DOHH2 (cell line): ENCODE measurements around the gene CDHR2.

Experiments used
- H3F3A ChIP-seq: fragments of 200-600 bp; sonication (generic), shearing (Covaris generic); 2 replicates; pipeline ENCODE4 v1.6.0; 2016; ENCODE audit warnings: antibody characterized with exemption, mild to moderate bottlenecking; ENCODE audit not compliant: control insufficient read depth, insufficient read depth
- H3K27ac ChIP-seq: fragments of 200-600 bp; sonication (generic); 2 replicates; pipeline ENCODE4 v1.5.1; 2014; ENCODE audit warnings: low read depth, mild to moderate bottlenecking, low read length, moderate library complexity
- H3K27me3 ChIP-seq: fragments of 200-600 bp; sonication (generic); 2 replicates; pipeline ENCODE4 v1.6.1; 2014; ENCODE audit warnings: mild to moderate bottlenecking, low read length, mixed read lengths; ENCODE audit not compliant: control insufficient read depth
- H3K36me3 ChIP-seq: fragments of 200-600 bp; sonication (generic); 2 replicates; pipeline ENCODE4 v1.6.1; 2014; ENCODE audit warnings: mild to moderate bottlenecking, low read length, moderate library complexity, mixed read lengths; ENCODE audit not compliant: control insufficient read depth
- H3K4me1 ChIP-seq: fragments of 200-600 bp; sonication (generic); 2 replicates; pipeline ENCODE4 v1.6.1; 2014; ENCODE audit warnings: mild to moderate bottlenecking, low read length, mixed read lengths; ENCODE audit not compliant: control insufficient read depth
- H3K4me2 ChIP-seq: fragments of 200-600 bp; sonication (generic); 2 replicates; pipeline ENCODE4 v1.6.0; 2014; ENCODE audit warnings: mild to moderate bottlenecking, low read length, moderate library complexity
- H3K4me3 ChIP-seq: fragments of 200-600 bp; sonication (generic); 2 replicates; pipeline ENCODE4 v1.5.1; 2014; ENCODE audit warnings: mild to moderate bottlenecking, low read length, mixed read lengths
- H3K79me2 ChIP-seq: fragments of 200-600 bp; sonication (generic); 2 replicates; pipeline ENCODE4 v1.6.1; 2014; ENCODE audit warnings: mild to moderate bottlenecking, low read length, mixed read lengths; ENCODE audit not compliant: control insufficient read depth
- H3K9me2 ChIP-seq: fragments of 200-600 bp; sonication (generic); replicated peaks from 2 replicates; pipeline ENCODE4 v1.6.1; 2014; ENCODE audit warnings: mild to moderate bottlenecking, low read length, mixed read lengths; ENCODE audit not compliant: control insufficient read depth
- H3K9me3 ChIP-seq: fragments of 200-600 bp; sonication (generic); 2 replicates; pipeline ENCODE4 v1.6.1; 2014; ENCODE audit warnings: antibody characterized with exemption, low read length, mixed read lengths; ENCODE audit not compliant: control insufficient read depth, insufficient read depth
- H4K20me1 ChIP-seq: fragments of 200-600 bp; sonication (generic); 2 replicates; pipeline ENCODE4 v1.6.0; 2014; ENCODE audit warnings: low read depth, mild to moderate bottlenecking, antibody characterized with exemption, low read length, moderate library complexity; ENCODE audit not compliant: control insufficient read depth, insufficient read depth
- CTCF ChIP-seq: fragments of 200-600 bp; sonication (generic); IDR thresholded peaks from one replicate; pipeline ENCODE4 v1.5.1; 2014; ENCODE audit warnings: antibody characterized with exemption, mild to moderate bottlenecking, low read depth, low read length; ENCODE audit not compliant: poor library complexity, severe bottlenecking
- EZH2phosphoT487 ChIP-seq: fragments of 200-600 bp; sonication (generic); IDR thresholded peaks from 2 replicates; pipeline ENCODE4 v1.6.1; 2017; ENCODE audit warnings: borderline replicate concordance, mild to moderate bottlenecking, antibody characterized with exemption, low read length, moderate library complexity, mixed read lengths

CDHR2 gene

GRCh38 chr5:176557846-176558245 lies 8.7 kb downstream of the CDHR2 start:
- H3K27ac ChIP-seq, result no peak overlapping the region

DNA sequence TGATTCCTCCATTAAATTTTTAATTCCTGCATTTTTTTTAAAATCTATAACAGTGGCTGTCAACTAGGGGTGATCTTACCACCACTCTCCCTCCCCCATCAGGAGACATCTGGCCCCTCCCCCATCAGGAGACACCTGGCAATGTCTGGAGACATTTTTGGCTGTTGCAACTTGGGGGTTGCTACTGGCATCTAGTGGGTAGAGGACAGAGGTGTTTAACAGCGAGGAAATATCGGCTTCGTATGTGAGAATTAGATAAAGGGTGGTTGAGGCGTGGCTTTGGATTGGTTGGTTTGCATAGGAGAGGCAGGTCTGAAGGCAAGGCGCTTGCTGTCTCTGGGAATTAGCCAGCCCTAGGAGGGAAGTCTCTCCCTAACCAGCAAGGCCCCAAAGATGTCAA lies 10.5 kb downstream of the CDHR2 start:
- H4K20me1 ChIP-seq, result no peaks in the 10 kb centered on the region
- peaks cover 7% of the 10 kb centered on the region for H3K27me3 ChIP-seq
- no peaks in the 10 kb centered on the region for H3K9me3 ChIP-seq
- no peak overlapping the region for H3K4me3 ChIP-seq
- no peaks in the 10 kb centered on the region for H3K9me2 ChIP-seq
- TF ChIP-seq CTCF (no peak), EZH2phosphoT487 (no peak)
- H3F3A ChIP-seq, result no peaks in the 10 kb centered on the region
- H3K79me2 ChIP-seq, result no peaks in the 10 kb centered on the region
- H3K27ac ChIP-seq, result no peak overlapping the region
- H3K4me2 ChIP-seq, result no peak overlapping the region
- H3K4me1 ChIP-seq, result no peaks in the 10 kb centered on the region
- H3K36me3 ChIP-seq, result no peaks in the 10 kb centered on the region

More at GRCh38 chr5:176557846-176558245, 8.7 kb downstream of the CDHR2 start:
- H3K4me3 ChIP-seq, result no peak overlapping the region
- no peaks in the 10 kb centered on the region for H3F3A ChIP-seq
- no peaks in the 10 kb centered on the region for H4K20me1 ChIP-seq
- no peaks in the 10 kb centered on the region; the same call in 1 of the 2 replicates for H3K4me1 ChIP-seq
- no peaks in the 10 kb centered on the region for H3K9me3 ChIP-seq
- TF ChIP-seq EZH2phosphoT487 (no peak), CTCF (no peak)
- H3K27me3 ChIP-seq, result peaks cover 12% of the 10 kb centered on the region
- no peaks in the 10 kb centered on the region for H3K36me3 ChIP-seq
- no peaks in the 10 kb centered on the region for H3K79me2 ChIP-seq
- no peaks in the 10 kb centered on the region for H3K9me2 ChIP-seq
- H3K4me2 ChIP-seq, result no peak overlapping the region

DNA sequence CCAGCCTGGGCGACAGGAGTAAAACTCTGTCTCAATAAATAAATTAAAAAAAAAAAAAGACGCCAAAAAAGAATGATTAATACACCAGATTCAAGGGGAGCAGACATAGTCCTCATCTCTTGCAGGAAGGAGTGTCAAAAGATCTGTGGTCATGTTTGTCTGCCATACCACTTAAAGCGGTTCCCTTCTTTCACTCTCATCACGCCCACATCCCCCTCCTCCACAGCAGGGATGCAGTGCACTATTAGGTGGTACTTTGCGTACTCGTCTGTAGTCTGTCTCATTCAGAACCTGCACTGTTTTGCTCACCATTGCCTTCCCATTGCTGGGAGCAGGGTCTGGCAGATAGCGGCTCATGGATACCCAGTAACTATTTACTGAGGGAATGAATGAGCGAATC lies 11.2 kb downstream of the CDHR2 start:
- TF ChIP-seq CTCF (no peak), EZH2phosphoT487 (no peak)
- H3K4me1 ChIP-seq, result no peaks in the 10 kb centered on the region
- H3K27me3 ChIP-seq, result peaks cover 7% of the 10 kb centered on the region
- no peaks in the 10 kb centered on the region for H3K9me3 ChIP-seq
- H3K79me2 ChIP-seq, result no peaks in the 10 kb centered on the region
- H3F3A ChIP-seq, result no peaks in the 10 kb centered on the region
- H3K4me2 ChIP-seq, result no peak overlapping the region
- no peaks in the 10 kb centered on the region for H4K20me1 ChIP-seq
- H3K36me3 ChIP-seq, result no peaks in the 10 kb centered on the region
- H3K4me3 ChIP-seq, result no peak overlapping the region
- no peaks in the 10 kb centered on the region for H3K9me2 ChIP-seq
- no peak overlapping the region for H3K27ac ChIP-seq

GRCh38 chr5:176561259-176561658 lies 12.1 kb downstream of the CDHR2 start:
- no peak overlapping the region for H3K27ac ChIP-seq
- no peaks in the 10 kb centered on the region for H3K4me1 ChIP-seq
- peaks cover 7% of the 10 kb centered on the region for H3K27me3 ChIP-seq
- H3K79me2 ChIP-seq, result no peaks in the 10 kb centered on the region
- H4K20me1 ChIP-seq, result no peaks in the 10 kb centered on the region
- H3K4me2 ChIP-seq, result no peak overlapping the region
- no peaks in the 10 kb centered on the region for H3K9me3 ChIP-seq
- no peaks in the 10 kb centered on the region for H3K9me2 ChIP-seq
- no peak for TF ChIP-seq CTCF
- no peak for TF ChIP-seq EZH2phosphoT487
- H3K36me3 ChIP-seq, result no peaks in the 10 kb centered on the region
- H3K4me3 ChIP-seq, result no peak overlapping the region
- H3F3A ChIP-seq, result no peaks in the 10 kb centered on the region
